ENCODE results near the gene CNTN4.

- TF ChIP-seq CTCF (IDR thresholded peaks at IDR 0.05) (no peak), POLR2AphosphoS5 (IDR thresholded peaks at IDR 0.05) (no peak), POLR2A (IDR thresholded peaks at IDR 0.05) (no peak), EP300 (IDR thresholded peaks at IDR 0.05) (no peak)
Measured at GRCh38 chr3:2141482-2141881, 42.8 kb downstream of the CNTN4 start.

Measured in upper lobe of left lung (tissue), 4 donors.